HUES6 (cell line): Measurements from ENCODE around the gene SLC44A4.
A peak's percentile ranks its signal among the peaks of the same experiment; 100 is the strongest.

Source experiments
- H3K27ac ChIP-seq: 2 replicates; pipeline ENCODE4 v1.7.0; 2013; ENCODE audit warnings: low read depth, mild to moderate bottlenecking, low read length, inconsistent platforms
- H3K27me3 ChIP-seq: 2 replicates; pipeline ENCODE4 v1.6.1; 2013; ENCODE audit warnings: low read length; ENCODE audit not compliant: control insufficient read depth, insufficient read depth
- H3K36me3 ChIP-seq: 2 replicates; pipeline ENCODE4 v1.6.1; 2013; ENCODE audit warnings: low read length; ENCODE audit not compliant: control insufficient read depth, insufficient read depth
- H3K4me1 ChIP-seq: 2 replicates; pipeline ENCODE4 v1.6.1; 2013; ENCODE audit warnings: low read length; ENCODE audit not compliant: control insufficient read depth, insufficient read depth
- H3K4me3 ChIP-seq: 2 replicates; pipeline ENCODE4 v1.5.1; 2013; ENCODE audit warnings: low read depth, low read length
- H3K9ac ChIP-seq: one replicate; pipeline ENCODE4 v1.6.1; 2013; ENCODE audit warnings: mild to moderate bottlenecking, low read length
- H3K9me3 ChIP-seq: 2 replicates; pipeline ENCODE4 v1.6.1; 2013; ENCODE audit warnings: low read depth, low read length; ENCODE audit not compliant: control insufficient read depth, insufficient read depth

The SLC44A4 gene

GRCh38 chr6:31900917-31901414 is 22.2 kb upstream of the SLC44A4 start:
- Histone ChIP-seq H3K4me3 (peak overlapping the region; percentile 66), H3K27me3 (no peaks in the 10 kb centered on the region), H3K36me3 (peaks cover 4% of the 10 kb centered on the region), H3K27ac (no peak overlapping the region), H3K4me1 (peaks cover 13% of the 10 kb centered on the region; the same call in 1 of the 2 replicates), H3K9me3 (no peaks in the 10 kb centered on the region), H3K9ac (no peak overlapping the region)

GRCh38 chr6:31899882-31900722 is 21.3 kb upstream of the SLC44A4 start:
- H3K9ac ChIP-seq, result no peak overlapping the region
- H3K4me1 ChIP-seq, result peaks cover 10% of the 10 kb centered on the region; the same call in 1 of the 2 replicates
- H3K4me3 ChIP-seq, result no peak overlapping the region
- no peaks in the 10 kb centered on the region for H3K27me3 ChIP-seq
- no peaks in the 10 kb centered on the region for H3K9me3 ChIP-seq
- H3K27ac ChIP-seq, result no peak overlapping the region
- peaks cover 13% of the 10 kb centered on the region for H3K36me3 ChIP-seq

GRCh38 chr6:31899215-31899614 is 20.4 kb upstream of the SLC44A4 start:
- no peak overlapping the region for H3K27ac ChIP-seq
- H3K4me1 ChIP-seq, result peaks cover 10% of the 10 kb centered on the region; the same call in 1 of the 2 replicates
- H3K4me3 ChIP-seq, result no peak overlapping the region
- no peaks in the 10 kb centered on the region for H3K9me3 ChIP-seq
- H3K27me3 ChIP-seq, result no peaks in the 10 kb centered on the region
- H3K9ac ChIP-seq, result no peak overlapping the region
- H3K36me3 ChIP-seq, result peaks cover 21% of the 10 kb centered on the region

- H3K27me3 ChIP-seq, result no peaks in the 10 kb centered on the region
- no peak overlapping the region for H3K27ac ChIP-seq
- H3K36me3 ChIP-seq, result peaks cover 23% of the 10 kb centered on the region
- peak overlapping the region; percentile 89 for H3K4me3 ChIP-seq
- H3K9ac ChIP-seq, result peak overlapping the region; percentile 80
- no peaks in the 10 kb centered on the region for H3K9me3 ChIP-seq
- peaks cover 10% of the 10 kb centered on the region; the same call in 1 of the 2 replicates for H3K4me1 ChIP-seq
These were observed 19.7 kb upstream of the SLC44A4 start for GRCh38 chr6:31898383-31899011.

- H3K4me1 ChIP-seq, result peaks cover 8% of the 10 kb centered on the region; the same call in 1 of the 2 replicates
- no peaks in the 10 kb centered on the region for H3K27me3 ChIP-seq
- H3K9me3 ChIP-seq, result no peaks in the 10 kb centered on the region
- H3K36me3 ChIP-seq, result peaks cover 30% of the 10 kb centered on the region
- H3K9ac ChIP-seq, result peak within 1 kb of the TSS; percentile 80
- peak within 1 kb of the TSS; percentile 71; the same call in 1 of the 2 replicates for H3K27ac ChIP-seq
- peak within 1 kb of the TSS; percentile 89 for H3K4me3 ChIP-seq
These were observed 19.0 kb upstream of the SLC44A4 start, which contains the start of gene EHMT2 for GRCh38 chr6:31897612-31898382. Gene EHMT2, minus strand, starts transcription at chr6:31897698. Its CDS starts 21 bp downstream, at chr6:31897677.

GRCh38 chr6:31896856-31897611 is 18.2 kb upstream of the SLC44A4 start:
- peak overlapping the region; percentile 71; the same call in 1 of the 2 replicates for H3K27ac ChIP-seq
- peaks cover 5% of the 10 kb centered on the region; the same call in 1 of the 2 replicates for H3K4me1 ChIP-seq
- peak overlapping the region; percentile 69 for H3K9ac ChIP-seq
- H3K36me3 ChIP-seq, result peaks cover 38% of the 10 kb centered on the region
- no peaks in the 10 kb centered on the region for H3K27me3 ChIP-seq
- H3K4me3 ChIP-seq, result peak overlapping the region; percentile 89
- H3K9me3 ChIP-seq, result no peaks in the 10 kb centered on the region

- Histone ChIP-seq H3K4me1 (peaks cover 5% of the 10 kb centered on the region; the same call in 1 of the 2 replicates), H3K9me3 (no peaks in the 10 kb centered on the region), H3K27me3 (no peaks in the 10 kb centered on the region), H3K36me3 (peaks cover 44% of the 10 kb centered on the region), H3K9ac (peak overlapping the region; percentile 69), H3K4me3 (peak overlapping the region; percentile 89), H3K27ac (no peak overlapping the region)
These were observed 17.7 kb upstream of the SLC44A4 start for GRCh38 chr6:31896493-31896855.

- peaks cover 73% of the 10 kb centered on the region for H3K36me3 ChIP-seq
- no peaks in the 10 kb centered on the region for H3K4me1 ChIP-seq
- no peak overlapping the region for H3K4me3 ChIP-seq
- H3K27ac ChIP-seq, result peak overlapping the region; percentile 14; the same call in 1 of the 2 replicates
- H3K27me3 ChIP-seq, result no peaks in the 10 kb centered on the region
- no peaks in the 10 kb centered on the region for H3K9me3 ChIP-seq
- H3K9ac ChIP-seq, result no peak overlapping the region
These were observed 14.0 kb upstream of the SLC44A4 start for GRCh38 chr6:31892821-31893220.

- no peaks in the 10 kb centered on the region for H3K27me3 ChIP-seq
- no peaks in the 10 kb centered on the region for H3K4me1 ChIP-seq
- no peak overlapping the region for H3K9ac ChIP-seq
- H3K9me3 ChIP-seq, result no peaks in the 10 kb centered on the region
- H3K4me3 ChIP-seq, result no peak overlapping the region
- peaks cover 84% of the 10 kb centered on the region for H3K36me3 ChIP-seq
- H3K27ac ChIP-seq, result no peak overlapping the region
These were observed 10.7 kb upstream of the SLC44A4 start for GRCh38 chr6:31889331-31889972.
